ENCODE data around the gene TRIM54.
"Not testable (repeated sequence)": the region's sequence is repeated elsewhere in the genome, so short reads cannot be mapped to it uniquely, and the experiment has no call there.

TRIM54 gene

GRCh38 chr2:27285481-27285880 lies 3.3 kb downstream of the TRIM54 start:
- DNase-seq = no peak

- no peak for DNase-seq
Measured at GRCh38 chr2:27288610-27289009, 6.4 kb downstream of the TRIM54 start.

DNA sequence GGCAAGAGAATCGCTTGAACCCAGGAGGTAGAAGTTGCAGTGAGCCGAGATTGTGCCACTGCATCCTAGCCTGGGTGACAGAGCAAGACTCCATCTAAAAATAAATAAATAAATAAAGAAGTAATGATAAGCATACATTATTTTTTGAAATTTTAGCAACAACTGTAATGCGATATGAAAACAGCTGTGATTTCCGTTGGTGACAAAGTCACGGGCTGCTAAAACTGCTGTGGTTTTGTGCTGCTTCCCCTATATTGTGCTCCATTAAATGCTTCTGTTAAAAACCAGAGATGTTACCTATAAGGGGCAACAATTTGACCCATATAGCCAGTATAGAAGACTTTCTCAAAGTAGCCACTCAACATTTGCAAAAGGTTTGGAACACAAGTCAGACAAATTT lies 8.3 kb downstream of the TRIM54 start:
- no peak for DNase-seq

DNA sequence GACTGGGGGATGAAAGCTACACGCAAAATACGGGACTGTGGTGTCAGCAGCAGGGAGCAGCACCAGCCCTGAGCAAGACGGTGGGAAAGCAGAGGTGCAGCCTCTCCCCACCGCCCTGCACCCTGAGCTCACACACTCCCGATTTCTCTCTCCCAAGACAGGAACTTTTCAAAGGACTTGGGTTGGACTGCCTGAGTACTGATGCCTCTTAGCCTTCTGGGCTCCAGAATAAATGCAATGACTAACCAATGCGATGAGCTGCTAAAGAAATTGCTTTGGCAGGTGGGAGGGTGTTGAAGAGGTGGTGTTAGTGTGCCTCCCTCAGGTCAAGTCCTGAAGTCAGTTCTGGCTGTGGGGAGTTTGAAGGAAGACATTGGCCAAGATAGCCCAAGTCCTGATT lies 9.6 kb downstream of the TRIM54 start:
- no peak for DNase-seq

GRCh38 chr2:27294928-27295327 lies 12.7 kb downstream of the TRIM54 start:
- DNase-seq = no peak

DNA sequence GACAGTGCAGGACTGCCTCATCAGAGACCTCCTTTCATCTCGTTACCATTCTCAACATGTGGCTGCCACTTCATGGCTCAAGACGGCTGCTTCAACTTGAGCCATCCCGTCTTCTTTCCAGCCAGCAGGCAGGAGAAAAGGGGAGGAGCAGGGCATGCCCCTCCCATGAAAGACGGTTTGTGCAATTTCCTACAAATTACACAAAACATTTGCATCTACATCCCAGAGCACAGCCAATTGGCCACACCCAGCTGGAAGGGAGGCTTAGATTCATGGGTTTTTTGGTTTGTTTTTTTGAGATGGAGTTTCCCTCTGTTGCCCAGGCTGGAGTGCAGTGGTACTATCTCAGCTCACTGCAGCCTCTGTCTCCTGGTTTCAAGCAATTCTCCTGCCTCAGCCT lies 14.3 kb downstream of the TRIM54 start:
- no peak for DNase-seq

DNA sequence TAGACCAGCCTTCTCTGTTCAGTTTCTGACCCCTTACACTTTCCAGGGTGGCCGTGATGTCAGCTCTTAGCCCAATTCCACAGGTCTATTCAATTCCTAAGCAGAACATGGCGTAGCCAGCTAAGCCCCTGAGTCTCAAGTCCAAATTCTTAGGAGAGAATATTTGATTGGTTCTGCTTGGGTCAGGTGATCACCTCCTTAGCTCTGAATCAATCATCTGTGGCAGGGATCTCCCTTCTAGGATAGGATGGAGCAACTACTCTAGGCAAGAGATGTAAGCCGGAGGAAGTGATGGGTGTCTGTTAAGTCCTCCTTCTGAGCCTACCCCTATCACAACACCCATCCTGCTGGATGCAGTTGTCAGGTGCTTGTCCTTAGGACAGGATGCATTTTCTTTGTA lies 15.0 kb downstream of the TRIM54 start:
- DNase-seq = no peak

GRCh38 chr2:27298391-27299080 lies 16.3 kb downstream of the TRIM54 start:
- no peak for DNase-seq

- DNase-seq = not testable (repeated sequence)
Measured at GRCh38 chr2:27300606-27301005, 18.4 kb downstream of the TRIM54 start.

GRCh38 chr2:27303093-27304025 lies 21.1 kb downstream of the TRIM54 start:
- DNase-seq = no peak

DNA sequence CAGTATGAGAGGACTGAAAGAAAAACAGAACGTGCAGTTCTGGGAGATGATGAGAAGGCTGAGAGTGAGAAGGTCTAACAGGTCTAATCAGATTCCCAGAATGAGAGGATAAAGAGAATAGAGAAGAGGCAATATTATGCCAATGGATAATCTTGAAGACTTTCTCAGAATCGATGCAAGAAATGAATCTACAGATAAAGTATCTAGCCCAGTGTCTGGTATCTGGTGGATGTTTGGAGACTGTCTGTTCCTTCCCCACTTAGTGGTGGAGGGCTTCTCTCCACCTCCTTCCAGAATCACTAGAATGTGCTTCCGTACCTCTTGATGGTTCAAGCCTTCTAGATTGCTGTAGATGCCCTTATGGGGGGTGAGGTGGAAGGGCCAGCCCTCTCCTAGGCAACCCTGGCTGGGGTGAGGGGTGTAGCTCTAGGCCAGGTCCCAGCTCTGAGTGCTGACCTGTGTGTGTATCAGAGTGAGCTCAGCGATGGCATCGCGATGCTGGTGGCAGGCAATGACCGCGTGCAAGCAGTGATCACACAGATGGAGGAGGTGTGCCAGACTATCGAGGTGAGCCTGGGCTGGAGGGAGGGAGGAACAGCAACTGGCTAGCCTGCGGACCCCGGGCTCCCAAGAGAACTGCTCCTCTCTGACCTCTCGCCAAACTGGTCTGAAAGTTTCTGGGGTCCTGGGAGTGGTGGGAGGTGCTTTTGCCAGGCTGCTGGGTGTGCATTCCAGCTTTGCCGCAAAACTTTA lies 22.4 kb downstream of the TRIM54 start:
- DNase-seq = no peak

DNA sequence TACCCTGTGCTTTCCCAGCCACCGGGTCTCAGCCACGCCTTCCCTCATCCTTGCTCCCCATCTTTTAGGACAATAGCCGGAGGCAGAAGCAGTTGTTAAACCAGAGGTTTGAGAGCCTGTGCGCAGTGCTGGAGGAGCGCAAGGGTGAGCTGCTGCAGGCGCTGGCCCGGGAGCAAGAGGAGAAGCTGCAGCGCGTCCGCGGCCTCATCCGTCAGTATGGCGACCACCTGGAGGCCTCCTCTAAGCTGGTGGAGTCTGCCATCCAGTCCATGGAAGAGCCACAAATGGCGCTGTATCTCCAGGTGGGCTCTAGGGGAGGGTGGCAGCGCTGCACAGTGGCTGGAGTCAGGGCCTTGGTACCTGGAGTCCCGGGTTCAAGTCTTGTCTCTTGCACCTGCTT lies 23.3 kb downstream of the TRIM54 start:
- no peak for DNase-seq

GRCh38 chr2:27306136-27306535 lies 23.9 kb downstream of the TRIM54 start:
- no peak for DNase-seq

- DNase-seq = no peak
Measured at GRCh38 chr2:27306573-27307286, 24.5 kb downstream of the TRIM54 start.

GRCh38 chr2:27307287-27307544 lies 25.0 kb downstream of the TRIM54 start:
- no peak for DNase-seq

DNA sequence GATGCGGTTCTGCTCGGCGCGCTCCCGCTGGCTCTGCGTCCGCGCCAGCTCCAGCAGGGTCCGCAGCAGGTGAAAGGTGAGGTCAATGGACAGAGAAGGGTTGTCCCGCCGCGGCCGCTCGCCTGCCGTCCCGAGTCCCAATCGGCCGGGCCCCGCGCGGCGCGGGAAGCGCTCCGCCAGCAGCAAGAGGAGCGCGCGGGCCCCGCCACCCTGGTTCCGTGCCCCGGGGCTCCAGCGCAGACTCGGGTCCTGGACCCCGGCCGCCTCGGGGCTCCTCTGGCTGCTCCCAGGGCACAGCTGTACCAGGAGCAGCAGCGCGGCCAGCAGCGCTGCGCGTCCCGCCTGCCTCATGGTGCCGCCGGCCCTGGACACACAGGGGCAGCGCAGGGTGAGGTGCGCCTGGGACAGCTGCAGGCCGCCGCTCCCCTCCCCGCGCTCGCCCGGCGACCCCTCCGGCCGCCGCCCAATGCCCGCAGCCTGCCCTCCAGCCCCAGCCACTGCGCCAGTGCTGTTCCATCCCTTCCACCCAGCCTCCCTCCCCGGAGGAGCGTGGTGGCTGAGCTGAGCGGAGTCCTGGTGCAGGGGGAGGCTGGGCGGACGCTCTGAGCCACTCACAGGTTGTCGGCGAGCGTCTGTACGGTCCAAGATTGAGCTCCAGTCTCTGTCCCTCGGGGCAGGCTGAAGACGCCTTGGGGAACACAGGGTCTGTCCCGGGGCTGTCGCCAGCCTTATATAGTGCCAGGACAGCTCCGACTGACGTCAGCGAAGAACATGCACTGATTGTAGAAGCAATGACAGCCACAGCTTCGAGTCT lies 25.5 kb downstream of the TRIM54 start:
- no peak for DNase-seq

DNA sequence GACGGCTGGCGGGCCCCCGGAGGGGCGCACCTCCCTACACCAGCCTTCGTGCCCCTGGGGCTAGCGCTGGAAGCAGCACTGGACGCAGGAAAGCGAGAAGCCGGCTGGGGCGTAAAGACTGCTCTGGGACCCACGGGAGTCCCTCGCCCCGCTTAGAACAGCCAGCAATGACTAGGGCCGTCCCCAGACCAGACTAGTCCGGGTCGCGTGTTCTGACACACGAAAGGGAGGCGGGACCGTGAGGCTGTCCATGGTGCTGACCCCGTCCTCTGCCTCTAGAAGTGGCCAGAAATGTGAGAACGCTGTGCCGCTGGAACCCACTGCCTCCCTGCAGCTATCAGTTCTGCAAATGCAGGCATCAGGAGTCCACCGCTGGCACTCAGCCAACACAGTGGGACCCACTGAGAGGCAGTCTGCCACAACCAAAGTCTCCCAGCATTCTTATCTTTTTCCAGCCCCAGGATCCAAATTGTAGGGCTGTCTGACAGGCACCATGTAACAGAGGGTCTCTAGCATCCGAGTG lies 26.2 kb downstream of the TRIM54 start, which contains the start of gene UCN:
Gene UCN (minus strand): TSS at position 87 of the 523 bp plus-strand sequence. CDS start 550 bp downstream, outside the sequence.
- DNase-seq = no peak

GRCh38 chr2:27309651-27310050 lies 27.4 kb downstream of the TRIM54 start:
- no peak for DNase-seq

GRCh38 chr2:27312152-27312551 lies 29.9 kb downstream of the TRIM54 start:
- DNase-seq = no peak

DNA sequence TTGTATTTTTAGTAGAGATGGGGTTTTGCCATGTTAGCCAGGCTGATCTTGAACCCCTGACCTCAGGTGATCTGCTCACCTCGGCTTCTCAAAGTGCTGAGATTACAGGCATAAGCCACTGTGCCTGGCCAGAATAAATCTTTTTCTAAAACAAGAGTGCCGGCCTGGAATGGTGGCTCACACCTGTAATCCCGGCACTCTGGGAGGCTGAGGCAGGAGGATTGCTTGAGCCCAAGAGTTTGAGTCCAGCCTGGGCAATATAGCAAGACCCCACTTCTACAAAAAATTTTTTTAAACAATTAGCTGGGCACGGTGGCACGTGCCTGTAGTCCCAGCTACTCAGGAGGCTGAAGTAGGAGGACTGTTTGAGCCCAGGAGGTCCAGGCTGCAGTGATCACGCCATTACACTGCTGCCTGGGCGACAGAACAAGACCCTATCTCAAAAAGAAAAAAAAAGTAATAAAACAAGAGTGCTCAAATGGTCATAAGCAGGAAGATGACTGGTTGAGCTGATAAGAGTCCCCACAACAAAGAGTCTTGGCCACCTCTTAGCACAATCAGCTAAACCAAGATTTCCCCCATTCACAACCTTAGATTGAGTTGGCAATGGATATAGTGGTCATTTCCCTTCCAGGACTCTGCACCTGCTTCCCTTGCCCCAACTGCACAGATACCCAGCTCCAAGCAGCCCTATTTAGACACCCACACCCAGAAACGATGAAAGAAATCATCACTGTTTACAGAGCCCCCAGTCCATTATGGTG lies 31.8 kb downstream of the TRIM54 start:
- DNase-seq = no peak

DNA sequence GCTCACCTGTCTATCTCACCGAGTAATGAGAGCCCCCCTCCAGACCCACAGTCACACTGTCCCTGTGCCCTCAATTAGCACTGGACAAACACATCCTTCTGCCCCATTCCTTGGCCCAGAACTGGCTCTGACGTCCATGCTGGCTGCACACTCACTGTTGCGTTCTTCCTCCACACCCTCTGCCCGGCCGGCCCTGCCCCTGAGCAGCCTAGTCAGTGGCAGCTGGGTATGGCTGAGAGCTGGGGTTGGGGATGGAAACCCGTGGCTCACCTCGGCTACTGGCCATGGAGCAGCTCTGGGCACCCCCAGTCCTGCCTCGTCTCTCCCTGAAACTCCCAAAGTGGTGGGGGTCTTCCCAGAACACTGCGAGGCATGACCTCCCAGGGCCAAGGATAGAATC lies 32.5 kb downstream of the TRIM54 start:
- no peak for DNase-seq

All from cortex of kidney (tissue), 1 donor.